Ishikawa (cell line): ENCODE measurements around the gene KCNQ1OT1.

Source experiments
- MAX ChIP-seq: IDR thresholded peaks from 2 replicates; pipeline ENCODE4 v1.6.1; 2012
- RAD21 ChIP-seq: IDR thresholded peaks from 2 replicates; pipeline ENCODE4 v1.6.1; 2012; ENCODE audit warnings: low read depth
- TAF1 ChIP-seq: IDR thresholded peaks from 2 replicates; pipeline ENCODE4 v1.6.1; 2012; ENCODE audit warnings: low read depth, mild to moderate bottlenecking
- YY1 ChIP-seq: IDR thresholded peaks from 2 replicates; pipeline ENCODE4 v1.6.1; 2012; ENCODE audit warnings: low read depth

GRCh38 chr11:2574553-2575535, 125.0 kb downstream of the KCNQ1OT1 start:
- no peak for TF ChIP-seq RAD21
- TF ChIP-seq TAF1 = no peak
- TF ChIP-seq YY1 = no peak
- TF ChIP-seq MAX = no peak
